ENCODE measurements around the gene SLC7A9. TPM values are rescaled to one million over a fixed set of nuclear protein-coding genes. Genes with fewer than 3 reads are reported as not detected.

The SLC7A9 gene
- polyA plus RNA-seq, 1 donor (not counting 4 experiments of a cell fraction or from before 2014, with no cell fraction given): 0.20 TPM

- no peak overlapping the region for H3K9ac ChIP-seq (ENCODE audit: control insufficient read depth, extremely low read depth, insufficient read depth, low read length)
- H3K9me3 ChIP-seq (ENCODE audit: control insufficient read depth, low read depth, low read length): no peaks in the 10 kb centered on the region
- H3K79me2 ChIP-seq (ENCODE audit: control insufficient read depth, insufficient read depth, low read length): no peaks in the 10 kb centered on the region
- no peak for DNase-seq (ENCODE audit: low read depth, low spot score)
- no peaks in the 10 kb centered on the region for H3K9me1 ChIP-seq (ENCODE audit: control insufficient read depth, extremely low read depth, insufficient read depth, low read length)
- H4K20me1 ChIP-seq (ENCODE audit: control insufficient read depth, extremely low read depth, insufficient read depth, low read length): no peaks in the 10 kb centered on the region
- no peaks in the 10 kb centered on the region for H3K27me3 ChIP-seq (ENCODE audit: control insufficient read depth, extremely low read depth, insufficient read depth, low read length)
- no peak overlapping the region for H3K4me2 ChIP-seq (ENCODE audit: control insufficient read depth, extremely low read depth, insufficient read depth, low read depth, low read length)
- no peak for FAIRE-seq
- dilution Hi-C loops (cut with MboI; ENCODE audit: extremely low pct_ligation_motif_present, low sequenced_read_pairs): no loop called here
- TF ChIP-seq, protein P1, sequence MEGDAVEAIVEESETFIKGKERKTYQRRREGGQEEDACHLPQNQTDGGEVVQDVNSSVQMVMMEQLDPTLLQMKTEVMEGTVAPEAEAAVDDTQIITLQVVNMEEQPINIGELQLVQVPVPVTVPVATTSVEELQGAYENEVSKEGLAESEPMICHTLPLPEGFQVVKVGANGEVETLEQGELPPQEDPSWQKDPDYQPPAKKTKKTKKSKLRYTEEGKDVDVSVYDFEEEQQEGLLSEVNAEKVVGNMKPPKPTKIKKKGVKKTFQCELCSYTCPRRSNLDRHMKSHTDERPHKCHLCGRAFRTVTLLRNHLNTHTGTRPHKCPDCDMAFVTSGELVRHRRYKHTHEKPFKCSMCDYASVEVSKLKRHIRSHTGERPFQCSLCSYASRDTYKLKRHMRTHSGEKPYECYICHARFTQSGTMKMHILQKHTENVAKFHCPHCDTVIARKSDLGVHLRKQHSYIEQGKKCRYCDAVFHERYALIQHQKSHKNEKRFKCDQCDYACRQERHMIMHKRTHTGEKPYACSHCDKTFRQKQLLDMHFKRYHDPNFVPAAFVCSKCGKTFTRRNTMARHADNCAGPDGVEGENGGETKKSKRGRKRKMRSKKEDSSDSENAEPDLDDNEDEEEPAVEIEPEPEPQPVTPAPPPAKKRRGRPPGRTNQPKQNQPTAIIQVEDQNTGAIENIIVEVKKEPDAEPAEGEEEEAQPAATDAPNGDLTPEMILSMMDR (optimal IDR thresholded peaks at IDR 0.05 in 1 of 3, IDR thresholded peaks at IDR 0.05 in 1 of 3, conservative IDR thresholded peaks at IDR 0.05 in 1 of 3; ENCODE audit: extremely low read depth in 1 of 3, insufficient read depth in 2 of 3, low read length in 3 of 3): no peak
- no peak for TF ChIP-seq EZH2 (IDR thresholded peaks at IDR 0.05; ENCODE audit: low read length)
- no peak overlapping the region for H3K4me3 ChIP-seq (ENCODE audit: control insufficient read depth in 2 of 3, extremely low read depth in 1 of 3, insufficient read depth in 2 of 3, low read depth in 1 of 3, low read length in 3 of 3)
- H2AFZ ChIP-seq (ENCODE audit: control insufficient read depth, low read length): no peak overlapping the region
- H3K36me3 ChIP-seq (ENCODE audit: control insufficient read depth in 2 of 2, extremely low read depth in 1 of 2, insufficient read depth in 2 of 2, low read length in 2 of 2): no peaks in the 10 kb centered on the region
- no peak overlapping the region for H3K27ac ChIP-seq (ENCODE audit: control insufficient read depth, insufficient read depth, low read length)
- H3K4me1 ChIP-seq (ENCODE audit: control insufficient read depth, extremely low read depth, insufficient read depth, low read length): no peaks in the 10 kb centered on the region
Measured at GRCh38 chr19:32902448-32902847, 32.9 kb upstream of the SLC7A9 start.

DNA sequence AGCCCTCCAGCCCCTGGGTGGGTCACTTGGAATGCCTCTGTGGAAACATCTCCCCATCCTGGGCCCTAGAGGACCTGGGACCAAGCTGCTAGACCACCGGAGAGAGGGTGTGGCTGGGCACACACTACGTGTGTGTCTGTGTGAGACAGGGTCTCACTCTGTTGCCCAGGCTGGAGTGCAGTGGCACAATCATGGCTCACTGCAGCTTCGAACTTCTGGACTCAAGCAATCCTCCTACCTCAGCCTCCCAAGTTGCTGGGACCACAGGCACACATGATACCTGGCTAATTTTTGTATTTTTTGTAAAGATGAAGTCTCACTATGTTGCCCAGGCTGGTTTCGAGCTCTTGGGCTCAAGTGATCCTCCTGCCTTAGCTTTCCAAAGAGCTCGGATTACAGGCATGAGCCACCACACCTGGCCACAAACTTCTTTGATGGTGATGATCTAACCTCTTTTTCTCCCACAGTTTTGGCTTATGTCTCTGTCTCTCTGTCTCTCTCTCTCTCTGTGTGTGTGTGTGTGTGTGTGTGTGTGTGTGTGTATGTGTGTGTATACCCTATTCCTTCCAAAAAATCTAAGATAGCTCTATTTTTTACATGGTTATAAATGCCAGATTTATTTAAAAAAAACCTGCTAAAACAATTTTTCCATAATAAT is 32.1 kb upstream of the SLC7A9 start:
- Histone ChIP-seq H3K79me2 (ENCODE audit: control insufficient read depth, insufficient read depth, low read length) (no peaks in the 10 kb centered on the region), H2AFZ (ENCODE audit: control insufficient read depth, low read length) (no peak overlapping the region), H3K4me3 (ENCODE audit: control insufficient read depth in 2 of 3, extremely low read depth in 1 of 3, insufficient read depth in 2 of 3, low read depth in 1 of 3, low read length in 3 of 3) (no peak overlapping the region), H3K27ac (ENCODE audit: control insufficient read depth, insufficient read depth, low read length) (no peak overlapping the region), H3K9me1 (ENCODE audit: control insufficient read depth, extremely low read depth, insufficient read depth, low read length) (no peaks in the 10 kb centered on the region), H3K9ac (ENCODE audit: control insufficient read depth, extremely low read depth, insufficient read depth, low read length) (no peak overlapping the region), H3K4me1 (ENCODE audit: control insufficient read depth, extremely low read depth, insufficient read depth, low read length) (no peaks in the 10 kb centered on the region), H3K36me3 (ENCODE audit: control insufficient read depth in 2 of 2, extremely low read depth in 1 of 2, insufficient read depth in 2 of 2, low read length in 2 of 2) (no peaks in the 10 kb centered on the region), H4K20me1 (ENCODE audit: control insufficient read depth, extremely low read depth, insufficient read depth, low read length) (no peaks in the 10 kb centered on the region), H3K4me2 (ENCODE audit: control insufficient read depth, extremely low read depth, insufficient read depth, low read depth, low read length) (no peak overlapping the region), H3K27me3 (ENCODE audit: control insufficient read depth, extremely low read depth, insufficient read depth, low read length) (no peaks in the 10 kb centered on the region), H3K9me3 (ENCODE audit: control insufficient read depth, low read depth, low read length) (no peaks in the 10 kb centered on the region)
- no peak for TF ChIP-seq EZH2 (IDR thresholded peaks at IDR 0.05; ENCODE audit: low read length)
- TF ChIP-seq, protein P1 (optimal IDR thresholded peaks at IDR 0.05 in 1 of 3, IDR thresholded peaks at IDR 0.05 in 1 of 3, conservative IDR thresholded peaks at IDR 0.05 in 1 of 3; ENCODE audit: extremely low read depth in 1 of 3, insufficient read depth in 2 of 3, low read length in 3 of 3): no peak
- DNase-seq (ENCODE audit: low read depth, low spot score): no peak
- no peak for FAIRE-seq
- dilution Hi-C loops (cut with MboI; ENCODE audit: extremely low pct_ligation_motif_present, low sequenced_read_pairs): no loop called here

Data from keratinocyte (primary cell).